Activated T-helper 1 cell treated with Interleukin-2 at 50 U/mL for 16 hours (primary cell): ENCODE data around the gene OR51Q1.

Experiments
- DNase-seq: peaks from one replicate; pipeline ENCODE4 v3.0.0-alpha.2; 2020; ENCODE audit warnings: low read depth

Gene OR51Q1, protein sequence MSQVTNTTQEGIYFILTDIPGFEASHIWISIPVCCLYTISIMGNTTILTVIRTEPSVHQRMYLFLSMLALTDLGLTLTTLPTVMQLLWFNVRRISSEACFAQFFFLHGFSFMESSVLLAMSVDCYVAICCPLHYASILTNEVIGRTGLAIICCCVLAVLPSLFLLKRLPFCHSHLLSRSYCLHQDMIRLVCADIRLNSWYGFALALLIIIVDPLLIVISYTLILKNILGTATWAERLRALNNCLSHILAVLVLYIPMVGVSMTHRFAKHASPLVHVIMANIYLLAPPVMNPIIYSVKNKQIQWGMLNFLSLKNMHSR

DNA sequence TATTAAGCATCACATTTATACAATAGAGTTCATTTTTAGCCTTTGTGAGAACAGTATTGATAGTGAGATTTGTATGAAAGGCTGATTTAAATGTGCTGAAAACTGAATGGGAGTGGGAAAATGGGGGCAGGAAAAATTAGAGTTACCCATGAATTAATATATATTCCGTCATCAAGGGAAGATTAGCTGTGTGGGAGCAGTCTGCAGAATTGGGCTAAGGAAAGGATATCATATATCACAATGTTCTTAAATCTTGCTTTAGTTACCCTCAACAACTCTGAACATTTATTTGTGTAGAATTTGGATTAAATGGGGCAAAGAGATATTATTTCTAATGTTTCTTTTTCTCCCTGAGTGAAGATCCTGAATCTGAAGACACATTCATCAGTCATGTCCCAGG lies at the start of gene OR51Q1:
Gene OR51Q1 (plus strand): TSS at position 301 of the 400 bp plus-strand sequence. CDS start 90 bp downstream, at position 391.
- DNase-seq = no peak

- no peak for DNase-seq
Observed at GRCh38 chr11:5380740-5381342, 41.1 kb upstream of the OR51Q1 start.

- no peak for DNase-seq
Observed at GRCh38 chr11:5383576-5383975, 38.3 kb upstream of the OR51Q1 start, which contains the start of gene OR51M1. Gene OR51M1, plus strand, starts transcription at chr11:5383812. Its CDS starts 5,587 bp downstream, at chr11:5389399.

DNA sequence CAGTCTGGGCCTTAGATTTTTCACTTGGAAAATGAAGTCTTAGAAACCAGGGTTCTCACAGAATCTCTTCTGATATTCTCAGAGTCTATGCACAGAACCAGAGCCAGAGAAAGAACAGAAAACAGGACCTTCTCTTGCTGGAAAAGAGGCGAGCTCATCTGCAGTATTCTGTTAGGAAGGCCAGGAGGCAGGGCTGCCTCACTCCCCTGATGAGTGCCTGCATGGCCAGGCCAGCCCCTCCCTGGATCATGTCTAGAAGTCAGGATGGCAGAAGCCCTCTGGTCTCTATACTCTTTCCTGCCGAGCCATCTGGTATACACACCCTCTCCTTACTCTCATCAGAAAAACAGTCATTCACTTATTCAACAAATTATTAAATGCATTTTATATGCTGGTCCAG lies 37.6 kb upstream of the OR51Q1 start:
- DNase-seq = no peak

DNA sequence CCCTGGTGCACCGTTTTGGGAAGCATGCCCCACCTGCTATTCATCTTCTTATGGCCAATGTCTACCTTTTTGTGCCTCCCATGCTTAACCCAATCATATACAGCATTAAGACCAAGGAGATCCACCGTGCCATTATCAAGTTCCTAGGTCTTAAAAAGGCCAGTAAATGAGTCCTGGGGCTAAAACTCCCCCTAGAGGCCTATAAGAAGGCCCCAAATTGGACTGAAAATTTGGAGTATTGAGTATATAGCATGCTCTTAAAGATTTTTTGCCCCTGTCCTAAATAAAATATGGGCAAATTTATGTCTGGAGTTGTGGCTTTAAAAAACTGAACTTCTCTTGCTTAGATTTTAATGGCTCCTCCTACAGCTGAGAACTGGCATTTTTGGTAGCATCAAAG lies 31.7 kb upstream of the OR51Q1 start:
- DNase-seq = no peak

GRCh38 chr11:5394091-5394490 lies 27.8 kb upstream of the OR51Q1 start:
- DNase-seq = no peak

DNA sequence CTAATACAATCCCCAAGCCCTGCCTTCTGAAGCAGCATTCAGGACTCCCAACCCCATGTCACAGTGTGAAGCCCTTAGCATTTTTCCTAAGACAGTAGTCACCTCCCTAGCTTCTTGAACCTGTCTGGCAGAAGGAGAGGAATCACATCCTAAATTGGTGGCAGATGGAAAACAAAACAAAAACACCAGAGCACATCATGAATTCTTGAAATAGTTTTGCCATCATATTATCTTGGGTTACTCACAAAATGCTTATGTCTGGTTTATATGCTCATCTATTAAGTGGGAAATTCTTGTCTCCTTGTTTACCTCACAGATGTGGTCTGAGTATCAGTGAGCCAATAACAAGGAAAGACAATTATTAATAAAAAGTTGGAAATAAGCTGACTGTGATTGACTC lies 23.0 kb upstream of the OR51Q1 start:
- no peak for DNase-seq

DNA sequence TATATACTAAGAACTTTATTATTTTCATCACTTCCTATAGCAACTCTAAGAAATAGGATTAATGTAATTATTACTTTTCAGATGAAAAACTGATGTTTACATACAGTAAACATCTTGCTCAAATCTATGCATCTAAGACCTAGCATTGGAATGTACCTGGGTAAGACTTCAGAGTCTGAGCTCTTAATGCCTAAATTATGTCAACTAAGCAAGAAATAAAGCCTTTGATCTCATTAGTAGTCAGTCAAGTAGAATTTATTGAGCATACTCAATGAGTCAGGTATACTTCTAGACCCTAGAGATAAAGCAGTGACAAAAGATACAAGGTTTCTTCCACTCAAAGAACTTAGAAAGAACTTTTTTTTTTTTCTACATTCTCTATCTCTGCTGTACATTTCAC lies 16.7 kb upstream of the OR51Q1 start:
- no peak for DNase-seq

DNA sequence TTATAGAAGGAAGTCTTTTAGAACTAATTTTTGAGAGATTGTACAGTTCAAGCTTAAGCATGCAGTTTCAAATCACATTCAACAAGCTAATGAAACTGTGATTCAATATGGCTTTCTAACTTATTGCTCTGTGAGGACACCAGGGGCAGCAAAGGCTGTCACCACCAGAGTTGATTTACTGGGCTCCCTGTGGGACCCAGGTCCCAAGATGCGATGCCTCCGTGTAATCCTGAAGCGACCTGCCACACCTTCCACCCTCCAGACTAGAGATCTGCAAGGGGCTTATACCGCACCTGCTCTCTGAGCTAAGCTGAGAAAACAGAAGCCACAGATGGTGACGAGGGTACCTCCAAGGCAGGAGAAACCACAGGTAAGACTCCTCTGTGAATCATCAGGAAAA lies 918 bp upstream of the OR51Q1 start:
- no peak for DNase-seq

GRCh38 chr11:5423131-5423530 lies 1.2 kb downstream of the OR51Q1 start:
- no peak for DNase-seq

- no peak for DNase-seq
Observed at GRCh38 chr11:5441414-5441813, 19.5 kb downstream of the OR51Q1 start, which contains the start of gene OR51I1. Gene OR51I1, minus strand, starts transcription at chr11:5441514. Its CDS starts 0 bp downstream, at chr11:5441514.

GRCh38 chr11:5443835-5444393 lies 22.0 kb downstream of the OR51Q1 start:
- no peak for DNase-seq

- DNase-seq = no peak
Observed at GRCh38 chr11:5449023-5449422, 27.1 kb downstream of the OR51Q1 start, which contains the start of gene OR51I2. Gene OR51I2, plus strand, starts transcription at chr11:5449323. Its CDS starts 4,166 bp downstream, at chr11:5453489.

GRCh38 chr11:5449432-5449831 lies 27.5 kb downstream of the OR51Q1 start:
- no peak for DNase-seq

DNA sequence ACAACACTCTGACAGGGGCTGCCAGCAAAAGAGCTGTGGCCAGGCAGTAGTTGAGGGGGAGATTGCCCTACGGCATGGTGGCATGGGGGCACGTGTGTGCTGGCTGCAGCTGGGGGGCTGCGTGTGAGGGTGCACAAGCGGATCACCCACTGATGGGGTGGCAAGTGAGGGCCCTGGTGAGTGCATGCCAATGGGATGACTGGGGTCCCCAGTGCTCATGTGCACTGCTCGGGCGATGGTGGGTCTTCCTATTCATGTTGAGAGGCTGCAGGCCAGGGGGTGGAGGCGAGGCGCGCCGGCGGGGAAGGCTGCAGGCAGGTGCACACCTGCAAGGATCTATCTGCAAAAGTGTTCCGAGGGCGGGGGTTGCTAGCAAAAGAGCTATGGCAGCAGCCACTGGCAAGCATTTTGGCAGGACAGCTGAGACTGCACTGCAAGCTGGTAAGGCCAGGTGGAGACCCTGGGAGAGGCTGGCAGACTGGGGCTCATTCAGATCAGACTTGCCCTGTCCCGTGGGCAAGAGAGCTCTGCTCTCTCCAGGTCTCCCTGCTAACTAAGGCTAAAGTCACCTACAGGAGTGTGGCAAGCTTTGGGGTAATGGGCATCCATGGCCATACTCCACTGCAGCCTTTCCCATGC lies 39.2 kb downstream of the OR51Q1 start:
- DNase-seq = no peak

DNA sequence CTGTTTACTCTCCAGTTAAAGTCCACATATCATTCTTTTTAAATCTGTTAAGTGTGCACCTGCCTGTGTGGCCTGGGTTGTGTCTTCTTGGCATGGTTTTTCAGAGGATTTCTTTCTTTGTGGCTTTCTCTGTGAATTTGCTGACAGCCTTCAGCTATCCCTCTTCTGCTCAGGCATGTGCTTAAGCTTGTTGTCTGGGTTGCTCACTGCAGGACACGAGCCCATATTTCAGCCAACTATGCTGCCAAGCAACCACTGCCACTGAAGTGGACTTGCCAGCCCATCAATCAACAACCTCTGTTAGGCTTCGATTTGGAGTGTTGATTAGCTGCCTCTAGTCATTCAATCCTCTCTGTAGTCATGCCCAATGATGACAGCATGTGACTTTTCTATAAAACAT lies 45.6 kb downstream of the OR51Q1 start:
- no peak for DNase-seq
